GM15510 (cell line): Measurements from ENCODE around the gene RIPPLY3.

Source experiments
- POLR2A ChIP-seq: IDR thresholded peaks from 3 replicates; pipeline ENCODE4 v1.6.1; 2011; ENCODE audit warnings: borderline replicate concordance; ENCODE audit not compliant: insufficient read length; ENCODE audit errors: extremely low read depth

Gene RIPPLY3, protein sequence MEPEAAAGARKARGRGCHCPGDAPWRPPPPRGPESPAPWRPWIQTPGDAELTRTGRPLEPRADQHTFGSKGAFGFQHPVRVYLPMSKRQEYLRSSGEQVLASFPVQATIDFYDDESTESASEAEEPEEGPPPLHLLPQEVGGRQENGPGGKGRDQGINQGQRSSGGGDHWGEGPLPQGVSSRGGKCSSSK

DNA sequence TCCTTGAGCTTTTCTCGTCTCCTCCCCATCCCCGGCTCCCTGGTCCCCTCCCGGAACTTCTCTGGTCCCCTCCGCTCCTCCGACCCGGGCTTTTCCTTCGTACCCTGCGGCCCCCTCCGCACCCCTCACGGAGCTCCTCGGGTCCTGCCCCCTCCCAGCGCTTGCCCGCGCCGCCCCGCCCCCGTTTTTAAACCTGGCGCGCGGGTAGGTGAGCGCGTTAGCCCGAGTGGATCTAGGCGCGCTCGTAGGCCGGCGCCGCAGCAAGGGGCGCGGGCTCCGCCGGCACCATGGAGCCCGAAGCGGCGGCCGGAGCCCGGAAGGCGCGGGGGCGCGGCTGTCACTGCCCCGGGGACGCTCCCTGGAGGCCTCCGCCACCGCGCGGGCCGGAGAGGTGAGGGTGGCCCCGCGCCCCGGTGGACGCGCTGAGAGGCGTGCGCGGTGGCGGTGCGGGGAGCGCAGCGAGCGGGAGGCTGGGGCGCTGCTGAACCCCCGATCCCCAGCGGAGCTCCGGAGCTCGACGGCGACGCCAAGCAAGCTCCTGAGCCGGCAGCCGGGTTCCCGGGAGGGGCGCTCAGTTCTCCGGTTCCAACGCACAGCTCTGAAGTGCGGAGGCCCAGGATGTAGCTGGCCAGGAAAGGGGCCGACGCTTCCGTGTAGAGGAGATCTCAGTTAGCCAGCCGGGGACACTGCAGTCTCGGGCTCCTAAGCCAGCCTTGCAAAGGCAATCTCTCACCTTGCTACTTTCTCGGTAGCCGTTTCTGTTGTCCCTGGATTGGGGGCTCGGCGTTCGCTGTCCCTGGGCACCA, at the start of gene RIPPLY3:
RIPPLY3 (plus strand) TSS at position 217 of the 806 bp plus-strand sequence; CDS start at position 288, 71 bp downstream.
- TF ChIP-seq POLR2A: no peak

DNA sequence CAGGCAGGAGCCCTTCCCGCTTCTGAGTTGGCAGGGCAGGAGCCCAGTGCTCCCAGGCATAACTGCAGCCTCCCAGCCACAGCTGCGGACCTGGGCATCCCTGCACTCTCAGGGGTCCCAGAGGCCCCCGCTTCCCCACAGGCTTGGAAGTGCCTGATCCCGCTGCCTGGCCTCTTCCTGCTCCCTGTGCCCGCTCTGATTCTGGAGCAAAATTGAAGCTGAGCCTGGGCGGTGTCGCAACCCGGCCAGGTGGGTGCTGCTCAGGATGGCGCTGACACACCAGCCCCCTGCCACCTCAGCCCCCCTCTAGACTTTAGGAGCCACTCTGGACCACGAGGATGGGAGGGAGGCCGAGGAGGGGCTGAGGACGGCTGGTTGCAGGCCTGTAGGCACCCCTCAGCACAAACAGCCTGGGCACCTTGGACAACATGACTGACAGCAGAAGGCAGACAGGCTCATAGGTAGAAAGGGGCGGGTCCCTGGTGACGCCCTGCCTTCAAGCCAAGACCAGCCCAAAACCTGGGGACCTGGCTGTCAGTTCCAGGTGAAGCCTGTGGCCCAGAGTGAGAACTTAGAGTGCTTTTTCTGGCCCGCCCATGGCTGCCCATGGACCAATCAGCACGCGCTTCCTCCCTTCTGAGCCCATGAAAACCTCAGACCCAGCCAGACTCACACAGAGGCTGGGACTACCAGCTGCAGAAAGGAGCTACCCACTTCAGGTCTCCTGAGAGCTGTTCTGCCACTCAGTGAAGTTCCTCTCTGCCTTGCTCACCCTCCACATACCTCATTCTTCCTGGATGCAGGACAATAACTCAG, 47.3 kb upstream of the RIPPLY3 start:
- no peak for TF ChIP-seq POLR2A

GRCh38 chr21:36960676-36961284, 45.7 kb upstream of the RIPPLY3 start:
- TF ChIP-seq POLR2A: no peak

GRCh38 chr21:36962098-36962780, 44.3 kb upstream of the RIPPLY3 start:
- no peak for TF ChIP-seq POLR2A

DNA sequence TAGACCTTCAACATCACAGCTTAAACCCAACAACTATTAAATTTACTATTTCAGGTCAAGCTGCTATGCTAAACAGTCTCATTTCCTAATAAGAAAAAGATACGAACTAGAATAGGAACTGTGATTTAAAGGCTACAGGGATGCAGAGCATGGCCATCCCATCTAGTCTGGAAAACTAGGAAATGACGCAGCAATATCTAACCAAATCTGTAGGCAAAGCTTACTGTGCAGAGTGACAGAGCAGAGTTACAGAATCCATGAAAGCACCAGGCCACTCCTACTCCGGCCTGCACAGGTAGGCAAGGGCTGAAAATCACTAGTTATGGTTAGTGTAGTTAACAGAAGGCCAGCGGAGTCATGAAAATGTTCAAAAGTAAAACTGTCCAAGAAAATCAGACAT, 42.1 kb upstream of the RIPPLY3 start:
- TF ChIP-seq POLR2A: no peak

- TF ChIP-seq POLR2A: no peak
Measured at GRCh38 chr21:36964827-36965719, 41.4 kb upstream of the RIPPLY3 start.

- no peak for TF ChIP-seq POLR2A
Measured at GRCh38 chr21:36965720-36966065, 40.8 kb upstream of the RIPPLY3 start.

- peak; percentile 83 for TF ChIP-seq POLR2A
Measured at GRCh38 chr21:36966066-36966820, 40.3 kb upstream of the RIPPLY3 start, which contains the start of gene HLCS. TSS of gene HLCS (minus strand) at chr21:36966669. CDS start at chr21:36966638, 31 bp downstream.

DNA sequence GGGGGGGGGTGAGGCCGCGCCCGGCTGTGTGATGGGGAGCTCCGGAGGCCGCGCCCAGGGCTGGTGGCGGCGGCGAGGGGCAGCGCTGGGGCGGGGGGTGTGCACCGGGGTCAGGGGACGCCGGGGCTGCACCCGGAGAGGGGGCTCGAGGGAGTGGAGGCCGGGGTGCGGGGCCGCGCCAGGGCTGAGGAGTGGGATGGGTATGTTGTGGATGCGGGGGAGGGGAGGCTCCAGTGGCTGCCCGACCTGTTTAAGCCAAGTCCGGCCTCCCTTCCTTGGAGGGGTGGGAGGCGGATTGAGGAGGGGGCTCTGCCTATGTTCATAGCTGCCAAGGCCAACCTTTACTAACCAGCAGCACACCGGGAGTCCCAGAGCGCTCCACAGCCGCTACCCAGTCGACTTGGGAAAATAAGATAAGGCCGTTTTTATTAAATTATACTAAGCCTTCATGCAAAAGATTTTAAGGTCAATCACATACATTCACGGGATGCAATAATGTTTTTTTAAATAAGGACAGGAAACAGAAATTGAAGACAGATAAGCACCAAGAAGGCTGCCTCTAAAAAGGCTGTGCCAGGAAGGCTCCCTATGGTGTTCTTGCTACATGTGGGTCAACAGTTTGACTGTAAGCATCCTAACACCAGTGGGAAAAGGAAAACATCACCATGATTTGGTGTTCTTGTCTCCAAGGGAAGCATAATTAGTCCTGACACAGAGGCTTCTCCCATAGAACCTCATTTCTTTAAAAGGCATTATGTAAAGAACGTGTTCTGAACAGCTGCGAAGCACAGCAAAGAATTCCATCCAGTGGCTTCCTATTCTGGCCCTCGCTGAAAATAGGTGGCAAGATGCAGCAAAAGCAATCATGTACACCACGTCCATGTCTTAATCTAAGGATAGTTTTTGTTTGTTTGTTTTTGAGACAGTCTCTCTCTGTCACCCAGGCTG, 39.4 kb upstream of the RIPPLY3 start:
- TF ChIP-seq POLR2A: peak; percentile 35

GRCh38 chr21:36968414-36968813, 38.1 kb upstream of the RIPPLY3 start:
- TF ChIP-seq POLR2A: no peak

- no peak for TF ChIP-seq POLR2A
Measured at GRCh38 chr21:36968976-36969375, 37.5 kb upstream of the RIPPLY3 start.
